HepG2 (cell line): ENCODE results near the gene KIF17. TPM values are rescaled to one million over a fixed set of nuclear protein-coding genes. Genes with fewer than 3 reads are reported as not detected.

Experiments used
- ATAC-seq: fragments of 200-7000 bp; cut with Tn5 transposase; 3 replicates; pipeline ENCODE4 v1.9.1; 2020; ENCODE audit warnings: mild to moderate bottlenecking, moderate library complexity
- BruUV-seq: library from RNA; stranded (reverse); fragments of 400-500 nt; replicated peaks from 2 replicates; lab custom pipeline; 2021; lab: Mats Ljungman, UMichigan
- CTCF ChIA-PET: fragments of 300-600 bp; formaldehyde crosslinking; extraction: SDS; loops from one replicate; lab custom pipeline; 2021; ENCODE audit warnings: low total read pairs, inconsistent platforms, low intra/inter-chr PET ratio; lab: Yijun Ruan, JAX
- POLR2A ChIA-PET: fragments of 350-600 bp; sonication (Branson Sonifier 250); formaldehyde crosslinking; loops from one replicate; lab custom pipeline; 2020; ENCODE audit warnings: antibody characterized with exemption, inconsistent platforms; lab: Yijun Ruan, JAX
- DNase-seq: peaks from one replicate; pipeline ENCODE4 v3.0.0-alpha.2; 2015; ENCODE audit warnings: low spot score
- FAIRE-seq: peaks from 3 replicates; lab custom pipeline; 2011; peaks lifted over from hg19 to GRCh38; lab: Jason Lieb, UNC
- H2AFZ ChIP-seq: one replicate; pipeline ENCODE4 v1.6.1; 2011; ENCODE audit warnings: low read length, inconsistent platforms
- H3K27ac ChIP-seq: fragments of 300-600 bp; 3 replicates; pipeline ENCODE4 v1.8.0; 2011; ENCODE audit warnings: mixed run types, mild to moderate bottlenecking, mixed read lengths, low read length, inconsistent platforms; ENCODE audit not compliant: insufficient read depth; ENCODE audit errors: extremely low read length
- H3K27me3 ChIP-seq, 2 experiments: fragments of 200-600 bp in 1 of 2; 2 replicates in 1 of 2; 3 replicates in 1 of 2; pipeline versions ENCODE4 v1.6.0 to v1.8.0; 2011; ENCODE audit warnings: low read length in 2 of 2, mild to moderate bottlenecking in 2 of 2, moderate library complexity in 2 of 2, inconsistent platforms in 1 of 2; ENCODE audit not compliant: insufficient read depth in 2 of 2, control insufficient read depth in 1 of 2
- H3K36me3 ChIP-seq, 2 experiments: fragments of 200-600 bp in 1 of 2; replicated peaks in 1 of 2; 2 replicates in 1 of 2; 3 replicates in 1 of 2; pipeline versions ENCODE4 v1.5.1 to v1.8.0; 2011; ENCODE audit warnings: low read length in 2 of 2, inconsistent platforms in 1 of 2; ENCODE audit not compliant: insufficient read depth in 2 of 2, control insufficient read depth in 1 of 2
- H3K4me1 ChIP-seq: 2 replicates; pipeline ENCODE4 v1.5.1; 2012; ENCODE audit warnings: low read length, inconsistent platforms; ENCODE audit not compliant: insufficient read depth
- H3K4me2 ChIP-seq: 2 replicates; pipeline ENCODE4 v1.6.0; 2011; ENCODE audit warnings: low read depth, low read length, inconsistent platforms
- H3K4me3 ChIP-seq, 3 experiments: fragments of 200-600 bp in 1 of 3; sonication (generic), shearing (Covaris generic) in 1 of 3; replicated peaks in 1 of 3; 2 replicates each; pipeline ENCODE4 v1.5.1; 2011 to 2016; ENCODE audit warnings: low read length in 3 of 3, inconsistent platforms in 2 of 3, low read depth in 2 of 3, mild to moderate bottlenecking in 2 of 3, control low read depth in 1 of 3, mixed read lengths in 1 of 3; ENCODE audit not compliant: insufficient read depth in 1 of 3
- H3K79me2 ChIP-seq: one replicate; pipeline ENCODE4 v1.6.1; 2011; ENCODE audit warnings: low read length, inconsistent platforms; ENCODE audit not compliant: insufficient read depth
- H3K9ac ChIP-seq: 2 replicates; pipeline ENCODE4 v1.6.0; 2011; ENCODE audit warnings: mild to moderate bottlenecking, low read depth, low read length, inconsistent platforms; ENCODE audit not compliant: insufficient read depth
- H3K9me3 ChIP-seq: 2 replicates; pipeline ENCODE4 v1.5.1; 2012; ENCODE audit warnings: mild to moderate bottlenecking, low read length
- H4K20me1 ChIP-seq: 2 replicates; pipeline ENCODE4 v1.6.0; 2011; ENCODE audit warnings: inconsistent platforms, mild to moderate bottlenecking, low read length, moderate library complexity; ENCODE audit not compliant: insufficient read depth
- BORCS8-MEF2B ChIP-seq: sonication (generic); formaldehyde crosslinking; IDR thresholded peaks from 2 replicates; pipeline ENCODE4 v1.8.0; 2022; ENCODE audit warnings: mild to moderate bottlenecking, missing genetic modification reagents
- BRD4 ChIP-seq: sonication (generic); formaldehyde crosslinking; IDR thresholded peaks from 2 replicates; pipeline ENCODE4 v1.4.0; 2020; ENCODE audit warnings: missing genetic modification reagents
- CC2D1A ChIP-seq: sonication (generic); formaldehyde crosslinking; IDR thresholded peaks from 2 replicates; pipeline ENCODE4 v1.8.1; 2023; ENCODE audit warnings: mild to moderate bottlenecking, missing genetic modification reagents
- HOXA5 ChIP-seq: sonication (generic); formaldehyde crosslinking; IDR thresholded peaks from 2 replicates; pipeline ENCODE4 v1.4.0; 2020; ENCODE audit warnings: missing genetic modification reagents
- NR2F1 ChIP-seq, 2 experiments: fragments of 450-650 bp in 1 of 2; formaldehyde crosslinking in 1 of 2; IDR thresholded peaks; 2 replicates each; pipeline versions ENCODE4 v1.5.0 to v1.6.1; 2016 to 2020; ENCODE audit warnings: mild to moderate bottlenecking in 1 of 2, missing compliant biosample characterization in 1 of 2, missing genetic modification reagents in 1 of 2, moderate library complexity in 1 of 2
- NR2F6 ChIP-seq, 2 experiments: IDR thresholded peaks; 2 replicates each; pipeline ENCODE4 v1.6.1; 2016; ENCODE audit warnings: antibody characterized with exemption in 1 of 2, mild to moderate bottlenecking in 1 of 2
- SIN3A ChIP-seq: IDR thresholded peaks from 2 replicates; pipeline ENCODE4 v1.6.1; 2011; ENCODE audit warnings: low read depth, mild to moderate bottlenecking, control low read depth, low read length, borderline replicate concordance
- STAT6 ChIP-seq: sonication (generic); formaldehyde crosslinking; IDR thresholded peaks from 2 replicates; pipeline ENCODE4 v1.4.0; 2020; ENCODE audit warnings: missing genetic modification reagents, mild to moderate bottlenecking, borderline replicate concordance
- TAF15 ChIP-seq: fragments of 200-400 bp; formaldehyde crosslinking; IDR thresholded peaks from one replicate; pipeline ENCODE4 v1.6.1; 2018; ENCODE audit warnings: mild to moderate bottlenecking, low read depth, low read length; ENCODE audit not compliant: poor library complexity, severe bottlenecking
- U2AF1 ChIP-seq: fragments of 200-400 bp; formaldehyde crosslinking; optimal IDR thresholded peaks from 2 replicates; pipeline ENCODE3; 2017; ENCODE audit warnings: mild to moderate bottlenecking, low read depth, low read length
- ZNF768 ChIP-seq: sonication (generic); formaldehyde crosslinking; IDR thresholded peaks from 2 replicates; pipeline ENCODE4 v1.4.0; 2020; ENCODE audit warnings: missing genetic modification reagents
- ZNF878 ChIP-seq: sonication (generic); formaldehyde crosslinking; IDR thresholded peaks from 2 replicates; pipeline ENCODE4 v1.8.1; 2023; ENCODE audit warnings: mild to moderate bottlenecking, missing genetic modification reagents, moderate library complexity
- ZNF891 ChIP-seq: sonication (generic); formaldehyde crosslinking; IDR thresholded peaks from 2 replicates; pipeline ENCODE4 v1.5.0; 2020; ENCODE audit warnings: mild to moderate bottlenecking, missing genetic modification reagents
- ZSCAN31 ChIP-seq: sonication (generic); formaldehyde crosslinking; IDR thresholded peaks from 2 replicates; pipeline ENCODE4 v1.5.0; 2020; ENCODE audit warnings: low read depth, mild to moderate bottlenecking, missing genetic modification reagents
- ZSCAN5A ChIP-seq: sonication (generic); formaldehyde crosslinking; IDR thresholded peaks from 2 replicates; pipeline ENCODE4 v1.8.0; 2022; ENCODE audit warnings: mild to moderate bottlenecking, missing genetic modification reagents, borderline replicate concordance
- WGBS: methylation state at CpG from one replicate; pipeline ENCODE4 v1.1.6; 2017; ENCODE audit warnings: low lambda C conversion rate; 5-methylcytosine and 5-hydroxymethylcytosine counted together
- in situ Hi-C: cut with HindIII; loops from 2 replicates; pipeline ENCODE4 v1.10.0; 2017; ENCODE audit warnings: low pct_unique_long_range_greater_than_20kb; ENCODE audit not compliant: extremely low pct_ligation_motif_present
- intact Hi-C: fragments of 100-400 bp; cut with micrococcal nuclease; formaldehyde crosslinking; loops from one replicate; pipeline ENCODE4 v1.10.0; 2022; ENCODE audit not compliant: unreplicated experiment
- polyA plus RNA-seq, 8 experiments: library from polyadenylated mRNA; depleted of rRNA in 3 of 8; stranded (reverse) in 7 of 8; unstranded in 1 of 8; fragments of >200 nt; fragmentation: Illumina TruSeq in 4 of 8; extraction: Trizol in 4 of 8; gene quantifications; 2 replicates each; pipeline versions ENCODE4 v1.2.1 to v1.2.3, GENCODE V29; 2011 to 2016; ENCODE audit warnings: low read depth in 4 of 8, missing spikeins in 1 of 8, mixed read lengths in 1 of 8; ENCODE audit not compliant: insufficient read depth in 1 of 8
- total RNA-seq, 5 experiments: library from RNA; depleted of rRNA; stranded (reverse); fragments of >200 nt; fragmentation: Illumina TruSeq; extraction: Trizol; gene quantifications; 2 replicates each; pipeline ENCODE4 v1.2.3, GENCODE V29; 2016; ENCODE audit warnings: low read depth in 1 of 5

The KIF17 gene
- total and polyA plus RNA-seq, 2 of the 13 experiments (the other 11 are each of a cell fraction or from before 2014, with no cell fraction given) = 0.24 to 0.44 TPM

GRCh38 chr1:20729155-20729931, 11.5 kb upstream of the KIF17 start:
- ChIA-PET POLR2A (interaction anchor here (1.7 kb wide), 1 partner anchor 57 kb away, joined by 4 read pairs; the partner anchor contains the start of gene HP1BP3), CTCF (no interaction called here)
- intact Hi-C loops = no loop called here
- no peak overlapping the region for H3K9ac ChIP-seq
- FAIRE-seq (no peak), DNase-seq (no peak), ATAC-seq (no peak)
- no peaks in the 10 kb centered on the region for H3K36me3 ChIP-seq
- 10% methylated on average over 8 of the region's 14 CpGs for whole genome bisulfite sequencing
- H3K79me2 ChIP-seq = no peaks in the 10 kb centered on the region
- no peaks in the 10 kb centered on the region for H3K9me3 ChIP-seq
- peaks cover 5 to 21% of the 10 kb centered on the region in 2 experiments; a peak in 3 of 5 replicates for H3K27me3 ChIP-seq
- BruUV-seq = no TSS peak
- H3K4me1 ChIP-seq = peaks cover 57% of the 10 kb centered on the region
- TF ChIP-seq ZNF891 (CRISPR knock-in tag) (no peak), ZSCAN5A (CRISPR knock-in tag) (no peak), STAT6 (no peak), NR2F1 (CRISPR knock-in tag; IDR thresholded peaks at IDR 0.05) (0 out of 4 replicates have a peak, but pooled peaks of 1 of the 2 experiments have one; percentile 25), ZNF878 (CRISPR knock-in tag) (no peak), NR2F6 (IDR thresholded peaks at IDR 0.05) (peak; percentile 41; the same call in 1 of the 2 replicates), NR2F6 (CRISPR knock-in tag; IDR thresholded peaks at IDR 0.05) (no peak), BRD4 (CRISPR knock-in tag) (no peak), TAF15 (no peak), CC2D1A (no peak), HOXA5 (CRISPR knock-in tag) (no peak), SIN3A (no peak), BORCS8-MEF2B (no peak), ZNF768 (CRISPR knock-in tag) (peak; percentile 87; the same call in 1 of the 2 replicates), U2AF1 (no peak), ZSCAN31 (CRISPR knock-in tag) (no peak)
- H2AFZ ChIP-seq = no peak overlapping the region
- H3K27ac ChIP-seq = no peak overlapping the region
- no peaks in the 10 kb centered on the region for H4K20me1 ChIP-seq
- H3K4me3 ChIP-seq = peak overlapping the region in 1 of 3 experiments; percentile 37; a peak in 1 of 6 replicates
- H3K4me2 ChIP-seq = peak overlapping the region; percentile 64
- in situ Hi-C loops = no loop called here
